ENCODE results near the gene PNMA6A. TPM values are rescaled to one million over a fixed set of nuclear protein-coding genes. Genes with fewer than 3 reads are reported as not detected.

PNMA6A gene
- total and polyA plus RNA-seq, 2 of the 13 experiments (the other 11 are each of a cell fraction or from before 2014, with no cell fraction given): 0.11 to 0.66 TPM

DNA sequence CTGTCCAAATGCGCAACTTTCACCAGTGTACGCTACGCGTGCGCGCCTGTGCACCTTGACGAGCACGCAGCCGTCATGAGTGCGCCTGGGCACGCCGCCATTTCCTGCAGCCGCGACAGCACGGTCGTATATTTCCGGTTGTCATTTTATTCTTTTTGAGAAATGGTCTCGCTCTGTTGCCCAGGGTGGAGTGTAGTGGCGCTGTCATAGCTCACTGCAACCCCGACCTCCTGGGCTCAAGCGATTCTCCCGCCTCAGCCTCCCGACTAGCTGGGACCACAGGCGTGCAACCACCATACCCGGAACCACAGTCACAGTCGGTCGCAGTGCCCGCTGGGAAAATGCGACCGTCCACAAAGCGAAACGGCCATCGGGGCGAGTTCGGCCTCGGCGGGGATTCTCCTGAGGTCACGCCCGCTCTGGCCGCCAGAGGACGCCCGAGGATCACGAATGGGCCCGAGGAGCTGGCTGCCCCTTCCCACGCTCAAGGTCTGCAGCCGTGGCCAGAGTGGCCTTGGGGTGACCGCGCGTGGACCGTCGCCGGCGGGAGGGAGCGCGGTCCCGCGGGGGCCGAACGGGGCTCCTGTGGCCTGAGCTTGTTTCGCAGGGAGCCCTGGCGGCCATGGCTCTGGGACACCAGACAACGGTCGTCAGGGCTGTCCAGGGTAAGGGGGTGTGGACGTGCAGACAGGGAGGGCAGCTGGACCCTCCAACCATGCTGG lies 39.7 kb upstream of the PNMA6A start (continued):
- TF ChIP-seq ZNF790 (CRISPR knock-in tag; IDR thresholded peaks at IDR 0.05; ENCODE audit: borderline replicate concordance) (no peak), SMC3 (IDR thresholded peaks at IDR 0.05; ENCODE audit: low read length) (peak; percentile 57; the same call in 1 of the 2 replicates), ZNF800 (CRISPR knock-in tag; IDR thresholded peaks at IDR 0.05) (no peak), ZNF350 (CRISPR knock-in tag; IDR thresholded peaks at IDR 0.05; ENCODE audit: borderline replicate concordance, low read depth) (peak; percentile 61; the same call in 1 of the 2 replicates), REXO4 (CRISPR knock-in tag; IDR thresholded peaks at IDR 0.05; ENCODE audit: borderline replicate concordance) (no peak), HOXA3 (CRISPR knock-in tag; IDR thresholded peaks at IDR 0.05) (peak; percentile 37; the same call in 1 of the 2 replicates), ZHX1 (CRISPR knock-in tag; IDR thresholded peaks at IDR 0.05; ENCODE audit: low read depth) (no peak), HIVEP1 (CRISPR knock-in tag; IDR thresholded peaks at IDR 0.05) (no peak), HCFC1 (IDR thresholded peaks at IDR 0.05; ENCODE audit: low read depth, low read length) (no peak), NR1H2 (CRISPR knock-in tag; IDR thresholded peaks at IDR 0.05; ENCODE audit: borderline replicate concordance, low read depth) (no peak), DDIT3 (CRISPR knock-in tag; IDR thresholded peaks at IDR 0.05) (no peak), NBN (conservative IDR thresholded peaks at IDR 0.05) (no peak), HNRNPUL1 (IDR thresholded peaks at IDR 0.05; ENCODE audit: low read depth, low read length) (no peak), ZNF768 (CRISPR knock-in tag; IDR thresholded peaks at IDR 0.05) (peak; percentile 6; the same call in 1 of the 2 replicates), ZSCAN9 (CRISPR knock-in tag; IDR thresholded peaks at IDR 0.05; ENCODE audit: borderline replicate concordance) (no peak), HOXD1 (CRISPR knock-in tag; IDR thresholded peaks at IDR 0.05) (0 out of 2 replicates have a peak, but pooled peaks have one; percentile 41), DPF2 (CRISPR knock-in tag; IDR thresholded peaks at IDR 0.05; ENCODE audit: borderline replicate concordance, low read depth) (no peak), SOX6 (IDR thresholded peaks at IDR 0.05) (no peak), SOX6 (CRISPR knock-in tag; IDR thresholded peaks at IDR 0.05) (no peak), MYC (CRISPR knock-in tag; IDR thresholded peaks at IDR 0.05; ENCODE audit: borderline replicate concordance) (peak; percentile 16; the same call in 1 of the 2 replicates), POGZ (CRISPR knock-in tag; IDR thresholded peaks at IDR 0.05) (0 out of 2 replicates have a peak, but pooled peaks have one; percentile 28), ZNF282 (IDR thresholded peaks at IDR 0.05; ENCODE audit: partially characterized antibody) (no peak)
- TF ChIP-seq, protein P1, sequence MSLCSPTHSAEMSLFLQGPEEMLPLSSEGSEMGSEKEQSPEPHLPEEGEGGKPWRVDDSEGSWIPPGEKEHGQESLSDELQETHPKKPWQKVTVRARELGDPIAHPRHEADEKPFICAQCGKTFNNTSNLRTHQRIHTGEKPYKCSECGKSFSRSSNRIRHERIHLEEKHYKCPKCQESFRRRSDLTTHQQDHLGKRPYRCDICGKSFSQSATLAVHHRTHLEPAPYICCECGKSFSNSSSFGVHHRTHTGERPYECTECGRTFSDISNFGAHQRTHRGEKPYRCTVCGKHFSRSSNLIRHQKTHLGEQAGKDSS (CRISPR knock-in tag; IDR thresholded peaks at IDR 0.05; ENCODE audit: borderline replicate concordance, low read depth): no peak
- TF ChIP-seq, protein P2, sequence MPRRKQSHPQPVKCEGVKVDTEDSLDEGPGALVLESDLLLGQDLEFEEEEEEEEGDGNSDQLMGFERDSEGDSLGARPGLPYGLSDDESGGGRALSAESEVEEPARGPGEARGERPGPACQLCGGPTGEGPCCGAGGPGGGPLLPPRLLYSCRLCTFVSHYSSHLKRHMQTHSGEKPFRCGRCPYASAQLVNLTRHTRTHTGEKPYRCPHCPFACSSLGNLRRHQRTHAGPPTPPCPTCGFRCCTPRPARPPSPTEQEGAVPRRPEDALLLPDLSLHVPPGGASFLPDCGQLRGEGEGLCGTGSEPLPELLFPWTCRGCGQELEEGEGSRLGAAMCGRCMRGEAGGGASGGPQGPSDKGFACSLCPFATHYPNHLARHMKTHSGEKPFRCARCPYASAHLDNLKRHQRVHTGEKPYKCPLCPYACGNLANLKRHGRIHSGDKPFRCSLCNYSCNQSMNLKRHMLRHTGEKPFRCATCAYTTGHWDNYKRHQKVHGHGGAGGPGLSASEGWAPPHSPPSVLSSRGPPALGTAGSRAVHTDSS (CRISPR knock-in tag; conservative IDR thresholded peaks at IDR 0.05): no peak
